ACC112 (cell line): ENCODE data around the gene HNF1B.
"Not testable (repeated sequence)": the region's sequence is repeated elsewhere in the genome, so short reads cannot be mapped to it uniquely, and the experiment has no call there.

Experiments used
- H2AFZ ChIP-seq: fragments of 200-600 bp; sonication (generic); one replicate; pipeline ENCODE4 v1.6.0; 2017; ENCODE audit warnings: antibody characterized with exemption, low read length; ENCODE audit not compliant: unreplicated experiment
- H3K27ac ChIP-seq: fragments of 200-600 bp; sonication (generic); 2 replicates; pipeline ENCODE4 v1.5.1; 2014; ENCODE audit warnings: low read depth, mild to moderate bottlenecking, antibody characterized with exemption, low read length, moderate library complexity
- H3K27me3 ChIP-seq: fragments of 200-600 bp; sonication (generic); 2 replicates; pipeline ENCODE4 v1.6.1; 2014; ENCODE audit warnings: mild to moderate bottlenecking, antibody characterized with exemption, low read length, moderate library complexity, mixed read lengths; ENCODE audit not compliant: insufficient read depth
- H3K36me3 ChIP-seq: fragments of 200-600 bp; sonication (generic); 2 replicates; pipeline ENCODE4 v1.6.1; 2016; ENCODE audit warnings: mild to moderate bottlenecking, antibody characterized with exemption, low read length, moderate library complexity, mixed read lengths; ENCODE audit not compliant: insufficient read depth
- H3K4me1 ChIP-seq: fragments of 200-600 bp; sonication (generic); one replicate; pipeline ENCODE4 v1.6.1; 2016; ENCODE audit warnings: low read length, mixed read lengths; ENCODE audit not compliant: insufficient read depth, unreplicated experiment, control insufficient read depth
- H3K4me3 ChIP-seq: fragments of 200-600 bp; sonication (generic); 2 replicates; pipeline ENCODE4 v1.5.1; 2014; ENCODE audit warnings: mild to moderate bottlenecking, low read depth, low read length
- H3K79me2 ChIP-seq: fragments of 200-600 bp; sonication (generic); one replicate; pipeline ENCODE4 v1.6.0; 2016; ENCODE audit warnings: low read length; ENCODE audit not compliant: control insufficient read depth, unreplicated experiment, insufficient read depth

HNF1B gene

GRCh38 chr17:37744961-37745800 lies at the start of gene HNF1B:
Gene HNF1B, minus strand, starts transcription at chr17:37745059. Its CDS starts 175 bp downstream, at chr17:37744884.
- Histone ChIP-seq H3K4me1 (no peaks in the 10 kb centered on the region), H3K79me2 (no peaks in the 10 kb centered on the region), H3K27me3 (peaks cover 87% of the 10 kb centered on the region), H3K27ac (no peak within 1 kb of the TSS), H2AFZ (no peak within 1 kb of the TSS), H3K36me3 (no peaks in the 10 kb centered on the region), H3K4me3 (no peak within 1 kb of the TSS)

GRCh38 chr17:37792787-37793186 lies 47.9 kb upstream of the HNF1B start:
- Histone ChIP-seq H3K27ac (no peak overlapping the region), H3K4me3 (no peak overlapping the region), H3K79me2 (no peaks in the 10 kb centered on the region), H3K36me3 (no peaks in the 10 kb centered on the region), H2AFZ (no peak overlapping the region), H3K27me3 (peaks cover 34% of the 10 kb centered on the region), H3K4me1 (no peaks in the 10 kb centered on the region)

GRCh38 chr17:37791447-37792399 lies 46.9 kb upstream of the HNF1B start:
- Histone ChIP-seq H3K27ac (no peak overlapping the region), H3K4me1 (peaks cover 6% of the 10 kb centered on the region), H2AFZ (no peak overlapping the region), H3K27me3 (peaks cover 25% of the 10 kb centered on the region), H3K36me3 (no peaks in the 10 kb centered on the region), H3K79me2 (no peaks in the 10 kb centered on the region), H3K4me3 (no peak overlapping the region)

GRCh38 chr17:37789771-37790541 lies 45.1 kb upstream of the HNF1B start:
- Histone ChIP-seq H2AFZ (no peak overlapping the region), H3K36me3 (no peaks in the 10 kb centered on the region), H3K27me3 (peaks cover 15% of the 10 kb centered on the region), H3K4me1 (peaks cover 6% of the 10 kb centered on the region), H3K4me3 (no peak overlapping the region), H3K27ac (no peak overlapping the region), H3K79me2 (no peaks in the 10 kb centered on the region)

- H3K36me3 ChIP-seq: no peaks in the 10 kb centered on the region
- peaks cover 6% of the 10 kb centered on the region for H3K4me1 ChIP-seq
- H2AFZ ChIP-seq: no peak overlapping the region
- peaks cover 11% of the 10 kb centered on the region for H3K27me3 ChIP-seq
- no peak overlapping the region for H3K27ac ChIP-seq
- no peak overlapping the region for H3K4me3 ChIP-seq
- H3K79me2 ChIP-seq: no peaks in the 10 kb centered on the region
These were observed 44.2 kb upstream of the HNF1B start for GRCh38 chr17:37789021-37789565.

- no peaks in the 10 kb centered on the region for H3K79me2 ChIP-seq
- no peak overlapping the region for H2AFZ ChIP-seq
- peaks cover 6% of the 10 kb centered on the region for H3K4me1 ChIP-seq
- no peak overlapping the region for H3K27ac ChIP-seq
- no peaks in the 10 kb centered on the region for H3K36me3 ChIP-seq
- H3K4me3 ChIP-seq: no peak overlapping the region
- peaks cover 11% of the 10 kb centered on the region for H3K27me3 ChIP-seq
These were observed 43.7 kb upstream of the HNF1B start for GRCh38 chr17:37788526-37788925.

GRCh38 chr17:37787055-37787757 lies 42.3 kb upstream of the HNF1B start:
- Histone ChIP-seq H3K27ac (no peak overlapping the region), H2AFZ (no peak overlapping the region), H3K36me3 (no peaks in the 10 kb centered on the region), H3K27me3 (peaks cover 11% of the 10 kb centered on the region), H3K4me3 (peak overlapping the region; percentile 3; the same call in 1 of the 2 replicates), H3K4me1 (peaks cover 6% of the 10 kb centered on the region), H3K79me2 (no peaks in the 10 kb centered on the region)

GRCh38 chr17:37786481-37786880 lies 41.6 kb upstream of the HNF1B start:
- H3K27me3 ChIP-seq: peaks cover 11% of the 10 kb centered on the region
- H3K4me1 ChIP-seq: peaks cover 6% of the 10 kb centered on the region
- H3K79me2 ChIP-seq: no peaks in the 10 kb centered on the region
- no peak overlapping the region for H3K4me3 ChIP-seq
- H2AFZ ChIP-seq: no peak overlapping the region
- no peaks in the 10 kb centered on the region for H3K36me3 ChIP-seq
- no peak overlapping the region for H3K27ac ChIP-seq

GRCh38 chr17:37782460-37782859 lies 37.6 kb upstream of the HNF1B start:
- H3K4me3 ChIP-seq: not testable (repeated sequence)

More at GRCh38 chr17:37782460-37782859, 37.6 kb upstream of the HNF1B start:
- not testable (repeated sequence) for H3K27me3 ChIP-seq, H3K4me1 ChIP-seq, H2AFZ ChIP-seq, H3K36me3 ChIP-seq, H3K79me2 ChIP-seq, H3K27ac ChIP-seq
